Thoracic aorta (tissue), 2 donors: ENCODE measurements around the gene DCDC2C. TPM values are rescaled to one million over a fixed set of nuclear protein-coding genes. Genes with fewer than 3 reads are reported as not detected.

Experiments used
- ATAC-seq: fragments of 150-250 bp; one replicate; pipeline ENCODE4 v1.8.0; 2017; ENCODE audit warnings: low read depth; ENCODE audit not compliant: insufficient number of reproducible peaks, low FRiP score
- DNase-seq: peaks from one replicate; pipeline ENCODE4 v3.0.0-alpha.2; 2020; ENCODE audit warnings: low spot score
- H3K27ac ChIP-seq, 2 donors: fragments of 200-600 bp; sonication (generic); 1 replicate in 1 of 2; 2 replicates in 1 of 2; pipeline ENCODE4 v1.5.1; 2016; ENCODE audit warnings: mild to moderate bottlenecking in 2 of 2, moderate library complexity in 2 of 2
- H3K27me3 ChIP-seq: fragments of 200-600 bp; sonication (generic); replicated peaks from 2 replicates; pipeline ENCODE4 v1.6.0; 2016; ENCODE audit warnings: mild to moderate bottlenecking; ENCODE audit not compliant: insufficient read depth
- H3K36me3 ChIP-seq: fragments of 200-600 bp; sonication (generic); one replicate; pipeline ENCODE4 v1.5.1; 2016
- H3K4me1 ChIP-seq, 2 donors: fragments of 200-600 bp; sonication (generic); 1 replicate in 1 of 2; 2 replicates in 1 of 2; pipeline versions ENCODE4 v1.5.1 to v1.6.0; 2016; ENCODE audit warnings: low read depth in 2 of 2, mild to moderate bottlenecking in 1 of 2; ENCODE audit not compliant: control insufficient read depth in 1 of 2
- H3K4me3 ChIP-seq: fragments of 200-600 bp; sonication (generic); 2 replicates; pipeline ENCODE4 v1.5.1; 2016; ENCODE audit warnings: mild to moderate bottlenecking
- H3K9me3 ChIP-seq: fragments of 200-600 bp; sonication (generic); 2 replicates; pipeline ENCODE4 v1.5.1; 2016
- total RNA-seq, 2 donors: library from RNA; depleted of rRNA; stranded (reverse); fragments of >200 nt; gene quantifications; one replicate each; pipeline versions ENCODE4 v1.1.0 to v1.2.3, GENCODE V29; 2016
- TF ChIP-seq, protein P1 (sequence below): fragments of 200-600 bp; sonication (generic); IDR thresholded peaks from one replicate; pipeline ENCODE4 v1.5.1; 2019; ENCODE audit warnings: antibody characterized with exemption

The DCDC2C gene
- total RNA-seq, 2 donors from 2014 or later: 6.6 to 13.1 TPM

DNA sequence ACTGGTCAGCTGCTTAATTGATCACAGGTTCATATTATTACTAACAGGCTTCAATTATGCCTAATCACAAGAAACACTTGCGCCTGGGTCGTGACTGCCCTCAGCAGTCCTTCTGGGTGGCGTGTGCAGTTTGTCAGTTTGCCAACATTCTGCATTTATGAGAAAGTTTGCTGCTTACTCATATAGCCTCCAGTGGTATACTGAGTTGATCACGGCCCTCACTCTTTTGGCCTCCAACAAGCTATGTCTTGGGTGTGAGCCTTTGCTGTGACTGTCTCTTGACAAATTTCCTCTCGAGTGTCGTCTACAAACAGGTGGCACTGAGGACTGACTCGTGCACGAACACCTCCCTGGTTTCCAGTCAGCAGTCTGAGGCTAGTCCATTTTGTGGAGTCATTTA is 27.3 kb downstream of the DCDC2C start:
- H3K9me3 ChIP-seq: no peaks in the 10 kb centered on the region
- no peaks in the 10 kb centered on the region for H3K36me3 ChIP-seq
- TF ChIP-seq, protein P1, sequence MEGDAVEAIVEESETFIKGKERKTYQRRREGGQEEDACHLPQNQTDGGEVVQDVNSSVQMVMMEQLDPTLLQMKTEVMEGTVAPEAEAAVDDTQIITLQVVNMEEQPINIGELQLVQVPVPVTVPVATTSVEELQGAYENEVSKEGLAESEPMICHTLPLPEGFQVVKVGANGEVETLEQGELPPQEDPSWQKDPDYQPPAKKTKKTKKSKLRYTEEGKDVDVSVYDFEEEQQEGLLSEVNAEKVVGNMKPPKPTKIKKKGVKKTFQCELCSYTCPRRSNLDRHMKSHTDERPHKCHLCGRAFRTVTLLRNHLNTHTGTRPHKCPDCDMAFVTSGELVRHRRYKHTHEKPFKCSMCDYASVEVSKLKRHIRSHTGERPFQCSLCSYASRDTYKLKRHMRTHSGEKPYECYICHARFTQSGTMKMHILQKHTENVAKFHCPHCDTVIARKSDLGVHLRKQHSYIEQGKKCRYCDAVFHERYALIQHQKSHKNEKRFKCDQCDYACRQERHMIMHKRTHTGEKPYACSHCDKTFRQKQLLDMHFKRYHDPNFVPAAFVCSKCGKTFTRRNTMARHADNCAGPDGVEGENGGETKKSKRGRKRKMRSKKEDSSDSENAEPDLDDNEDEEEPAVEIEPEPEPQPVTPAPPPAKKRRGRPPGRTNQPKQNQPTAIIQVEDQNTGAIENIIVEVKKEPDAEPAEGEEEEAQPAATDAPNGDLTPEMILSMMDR: no peak
- H3K27me3 ChIP-seq: no peaks in the 10 kb centered on the region
- no peak overlapping the region for H3K4me3 ChIP-seq
- DNase-seq: no peak
- H3K4me1 ChIP-seq: peaks cover 0 to 9% of the 10 kb centered on the region in 2 donors
- ATAC-seq: no peak
- no peak overlapping the region for H3K27ac ChIP-seq

DNA sequence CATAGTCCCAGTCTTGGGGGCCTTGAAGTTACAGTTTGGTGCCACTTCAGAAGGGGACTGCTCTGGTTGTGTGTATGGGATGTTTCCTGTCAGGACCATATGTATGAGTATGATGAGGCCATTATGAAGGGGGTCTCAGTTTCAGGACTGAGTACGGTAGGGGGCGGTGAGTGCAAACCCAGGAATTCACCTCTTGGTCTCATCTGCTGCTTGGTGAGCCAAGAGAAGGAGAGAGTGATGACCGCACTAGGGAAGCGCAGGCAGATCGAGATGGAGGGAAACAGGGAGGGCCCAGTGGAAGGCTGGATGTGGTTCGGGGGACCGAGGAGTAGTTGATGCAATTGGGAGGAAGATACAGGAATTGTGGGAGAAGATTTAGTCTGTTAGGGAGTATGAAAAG is 28.5 kb downstream of the DCDC2C start:
- Histone ChIP-seq H3K4me1 (peaks cover 0 to 9% of the 10 kb centered on the region in 2 donors), H3K4me3 (no peak overlapping the region), H3K27me3 (no peaks in the 10 kb centered on the region), H3K9me3 (no peaks in the 10 kb centered on the region), H3K36me3 (no peaks in the 10 kb centered on the region), H3K27ac (no peak overlapping the region)
- TF ChIP-seq, protein P1: no peak
- no peak for ATAC-seq
- DNase-seq: no peak

DNA sequence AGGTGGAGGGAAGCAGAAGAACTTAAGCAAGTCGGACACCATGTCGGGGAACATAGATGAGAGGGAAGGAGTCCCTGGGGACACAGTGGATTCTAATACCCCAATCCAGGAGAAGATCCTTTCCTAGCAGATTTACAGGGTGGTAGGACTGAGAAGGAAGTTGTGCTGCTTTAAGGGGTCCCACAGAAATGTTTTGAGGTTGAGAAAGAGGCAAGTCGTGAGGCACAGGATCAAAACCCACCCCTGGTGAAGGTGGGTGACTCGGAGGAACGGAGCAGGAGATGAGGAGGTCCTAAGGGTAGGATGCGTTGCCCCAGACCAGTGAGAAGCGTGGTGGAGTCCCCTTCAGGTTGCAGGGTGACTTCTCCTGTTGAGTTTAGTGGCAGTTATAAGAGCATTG is 32.7 kb downstream of the DCDC2C start:
- ATAC-seq (no peak), DNase-seq (no peak)
- Histone ChIP-seq H3K27me3 (no peaks in the 10 kb centered on the region), H3K36me3 (no peaks in the 10 kb centered on the region), H3K4me3 (no peak overlapping the region), H3K9me3 (no peaks in the 10 kb centered on the region), H3K4me1 (no peaks in the 10 kb centered on the region), H3K27ac (no peak overlapping the region)
- TF ChIP-seq, protein P1: no peak

DNA sequence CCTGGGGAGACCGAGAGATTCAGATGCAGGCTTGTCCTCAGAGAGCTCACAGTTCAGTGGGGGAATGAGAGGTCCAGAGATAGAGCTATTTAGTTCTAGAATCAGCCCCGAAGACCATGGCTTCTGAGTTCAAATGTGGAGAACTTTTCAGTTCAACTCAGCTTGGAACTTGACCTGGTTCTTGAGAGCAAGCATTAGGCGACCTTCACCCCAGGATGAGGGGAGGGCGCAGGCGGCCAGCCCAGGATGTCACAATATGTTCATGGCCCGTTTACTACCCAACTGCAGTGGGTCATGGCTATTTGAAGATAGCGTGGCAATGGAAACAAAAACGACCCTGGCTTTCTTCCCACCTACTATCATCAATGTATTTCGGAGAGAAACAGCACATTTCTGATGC is 33.8 kb downstream of the DCDC2C start:
- DNase-seq: no peak
- TF ChIP-seq, protein P1: no peak
- no peak overlapping the region for H3K4me3 ChIP-seq

DNA sequence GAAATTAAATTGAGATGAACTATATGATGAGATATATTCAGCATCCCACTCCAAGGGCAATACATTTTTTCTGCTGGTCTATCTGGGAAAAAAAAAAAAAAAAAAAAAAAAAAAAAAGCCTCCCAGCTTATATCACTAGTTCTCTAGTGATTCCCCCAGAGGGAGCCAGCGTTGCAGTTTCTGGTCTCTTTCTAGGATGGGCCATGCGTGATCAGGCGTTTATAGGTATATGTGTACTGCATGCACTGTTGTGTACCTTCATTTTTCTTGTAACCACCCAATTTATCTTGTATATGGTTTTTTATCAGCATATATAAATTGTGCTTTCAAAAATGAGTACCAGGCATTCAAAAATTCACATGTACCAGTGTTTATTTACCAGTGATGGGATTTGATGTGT is 35.1 kb downstream of the DCDC2C start:
- no peak overlapping the region for H3K27ac ChIP-seq
- no peak for DNase-seq
- no peak for ATAC-seq
- H3K9me3 ChIP-seq: no peaks in the 10 kb centered on the region
- no peaks in the 10 kb centered on the region for H3K4me1 ChIP-seq
- no peaks in the 10 kb centered on the region for H3K36me3 ChIP-seq
- H3K27me3 ChIP-seq: no peaks in the 10 kb centered on the region
- no peak overlapping the region for H3K4me3 ChIP-seq
- TF ChIP-seq, protein P1: no peak

More for the DNA sequence above, 33.8 kb downstream of the DCDC2C start:
- Histone ChIP-seq H3K9me3 (no peaks in the 10 kb centered on the region), H3K36me3 (no peaks in the 10 kb centered on the region), H3K4me1 (no peaks in the 10 kb centered on the region), H3K27me3 (no peaks in the 10 kb centered on the region), H3K27ac (no peak overlapping the region)
- ATAC-seq: no peak
